ENCODE results near the gene EBLN2. TPM values are rescaled to one million over a fixed set of nuclear protein-coding genes. Genes with fewer than 3 reads are reported as not detected.
A peak's percentile ranks its signal among the peaks of the same experiment; 100 is the strongest.

EBLN2 gene
- total RNA-seq: 3.4 and 5.1 TPM in 2 replicates
- polyA plus RNA-seq: 4.8 and 6.4 TPM in 2 replicates

- Histone ChIP-seq H3K9me3 (ENCODE audit: low read depth) (no peaks in the 10 kb centered on the region), H3K4me1 (ENCODE audit: low read depth) (peaks cover 14% of the 10 kb centered on the region), H3K36me3 (peaks cover 28% of the 10 kb centered on the region), H3K4me3 (no peak within 1 kb of the TSS), H3K27me3 (no peaks in the 10 kb centered on the region), H3K27ac (peak within 1 kb of the TSS; percentile 17)
- TF ChIP-seq CTCF (IDR thresholded peaks at IDR 0.05; ENCODE audit: low read depth, low read length): no peak
- DNase-seq (ENCODE audit: low read depth in 1 of 2, low spot score in 1 of 2): peak in 1 of 2 donors; percentile 30
These were observed at the start of gene EBLN2 for GRCh38 chr3:73061416-73061815. Gene EBLN2, plus strand, starts transcription at chr3:73061659. Its CDS starts 423 bp downstream, at chr3:73062082.

- Histone ChIP-seq H3K4me3 (no peak overlapping the region), H3K4me1 (ENCODE audit: low read depth) (no peaks in the 10 kb centered on the region), H3K36me3 (no peaks in the 10 kb centered on the region), H3K27me3 (no peaks in the 10 kb centered on the region), H3K27ac (no peak overlapping the region), H3K9me3 (ENCODE audit: low read depth) (no peaks in the 10 kb centered on the region)
- TF ChIP-seq CTCF (IDR thresholded peaks at IDR 0.05; ENCODE audit: low read depth, low read length): no peak
- no peak for DNase-seq (ENCODE audit: low read depth in 1 of 2, low spot score in 1 of 2)
These were observed 43.2 kb upstream of the EBLN2 start for GRCh38 chr3:73018298-73018697.

GRCh38 chr3:73018790-73019441 lies 42.5 kb upstream of the EBLN2 start:
- Histone ChIP-seq H3K9me3 (ENCODE audit: low read depth) (no peaks in the 10 kb centered on the region), H3K27me3 (no peaks in the 10 kb centered on the region), H3K4me3 (no peak overlapping the region), H3K27ac (no peak overlapping the region), H3K36me3 (no peaks in the 10 kb centered on the region), H3K4me1 (ENCODE audit: low read depth) (no peaks in the 10 kb centered on the region)
- TF ChIP-seq CTCF (IDR thresholded peaks at IDR 0.05; ENCODE audit: low read depth, low read length): no peak
- DNase-seq (ENCODE audit: low read depth in 1 of 2, low spot score in 1 of 2): no peak

- H3K27me3 ChIP-seq: no peaks in the 10 kb centered on the region
- H3K9me3 ChIP-seq (ENCODE audit: low read depth): no peaks in the 10 kb centered on the region
- H3K36me3 ChIP-seq: no peaks in the 10 kb centered on the region
- no peak overlapping the region for H3K27ac ChIP-seq
- no peak for DNase-seq (ENCODE audit: low read depth in 1 of 2, low spot score in 1 of 2)
- no peak overlapping the region for H3K4me3 ChIP-seq
- H3K4me1 ChIP-seq (ENCODE audit: low read depth): peaks cover 7% of the 10 kb centered on the region
- TF ChIP-seq CTCF (IDR thresholded peaks at IDR 0.05; ENCODE audit: low read depth, low read length): no peak
These were observed 40.1 kb upstream of the EBLN2 start for GRCh38 chr3:73021301-73021835.

- Histone ChIP-seq H3K27ac (peak overlapping the region; percentile 29), H3K4me1 (ENCODE audit: low read depth) (peaks cover 17% of the 10 kb centered on the region), H3K9me3 (ENCODE audit: low read depth) (no peaks in the 10 kb centered on the region), H3K36me3 (no peaks in the 10 kb centered on the region), H3K27me3 (no peaks in the 10 kb centered on the region), H3K4me3 (no peak overlapping the region)
- TF ChIP-seq CTCF (IDR thresholded peaks at IDR 0.05; ENCODE audit: low read depth, low read length): no peak
- DNase-seq (ENCODE audit: low read depth in 1 of 2, low spot score in 1 of 2): no peak
These were observed 36.6 kb upstream of the EBLN2 start for GRCh38 chr3:73024836-73025235.
